Tracheal epithelial cell (primary cell): ENCODE results near the gene HOXB13. TPM values are rescaled to one million over a fixed set of nuclear protein-coding genes. Genes with fewer than 3 reads are reported as not detected.

Experiments used
- total RNA-seq: library from RNA; depleted of rRNA; stranded (reverse); fragments of >200 nt; gene quantifications from 2 replicates; pipeline ENCODE4 v1.2.1, GENCODE V29; 2014

The HOXB13 gene
- 0.24 TPM in 1 of 2 replicates, not detected in the other for total RNA-seq

DNA sequence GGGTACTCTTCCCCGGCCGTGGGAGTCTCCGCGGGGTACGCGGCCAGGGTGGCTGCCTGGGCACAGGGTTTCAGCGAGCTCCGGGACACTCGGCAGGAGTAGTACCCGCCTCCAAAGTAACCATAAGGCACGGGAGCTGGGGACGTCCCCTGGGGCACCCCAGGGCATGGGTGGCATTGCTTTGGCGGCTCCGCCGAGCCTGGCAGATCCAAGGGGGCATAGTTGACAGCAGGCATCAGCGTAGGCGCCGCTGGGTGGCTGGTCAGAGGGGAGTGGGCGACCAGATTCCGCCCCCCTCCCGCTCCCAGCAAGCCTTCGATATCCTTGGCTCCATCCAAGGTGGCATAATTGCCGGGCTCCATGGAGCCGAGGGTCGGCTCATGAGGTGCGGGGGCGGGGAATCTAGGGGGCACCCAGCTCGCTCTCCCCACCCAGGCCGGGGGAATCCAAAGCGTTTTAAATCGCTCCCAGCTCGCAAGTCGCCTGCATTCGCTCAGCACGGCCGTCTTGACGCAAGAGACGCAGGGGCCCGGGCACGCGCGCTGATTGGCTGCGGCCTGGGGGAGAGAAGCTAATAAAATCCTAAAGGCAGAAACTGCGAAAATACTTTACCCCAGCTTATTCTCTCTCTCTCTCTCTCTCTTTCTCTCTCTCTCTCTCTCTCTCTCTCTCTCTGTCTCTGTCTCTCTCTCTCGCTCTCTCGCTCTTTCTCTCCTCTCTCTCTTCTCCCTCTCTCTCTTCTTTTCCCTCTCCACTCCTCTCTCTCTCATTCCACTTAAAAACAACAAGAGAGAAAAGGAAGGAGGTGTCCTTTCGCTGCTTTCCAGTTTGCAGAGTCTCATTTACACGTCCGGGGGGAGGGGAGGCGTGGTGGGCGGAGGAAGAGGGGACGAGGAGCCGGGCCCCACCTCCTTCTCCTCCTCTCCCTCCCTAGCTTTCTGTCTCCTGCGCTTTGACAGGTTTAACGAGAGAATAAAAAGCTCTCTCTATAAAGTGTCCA lies at the start of gene HOXB13:
Gene HOXB13 (minus strand): TSS at position 519 of the 1,000 bp plus-strand sequence. CDS start 157 bp downstream, at position 362.

DNA sequence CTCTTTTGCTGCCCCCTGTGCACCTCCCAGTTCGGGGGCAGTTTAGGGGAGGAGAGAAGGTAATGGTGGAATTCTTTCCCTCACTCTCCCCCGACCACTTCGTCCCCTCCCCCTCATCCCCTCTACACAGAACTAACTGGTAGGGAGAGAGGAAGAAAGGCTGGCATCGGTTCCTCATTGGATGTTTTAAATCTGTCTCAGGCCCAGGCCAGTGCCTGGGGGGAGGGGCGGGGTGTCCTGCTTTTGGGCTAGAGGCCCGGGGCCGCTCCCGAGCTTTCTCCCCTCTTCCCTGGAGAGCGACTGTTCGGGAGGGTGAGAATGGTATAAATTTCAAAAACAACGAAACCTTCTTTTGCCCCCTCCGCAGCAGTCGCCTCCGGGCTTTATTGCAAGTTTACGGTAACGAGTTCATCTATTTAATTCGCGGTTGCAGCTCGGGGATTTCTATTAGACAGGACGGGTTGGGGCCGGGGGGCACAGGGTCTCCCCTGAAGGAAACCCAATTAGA lies 5.6 kb downstream of the HOXB13 start, which contains the start of gene PRAC2:
Gene PRAC2 (plus strand): TSS at position 271 of the 508 bp plus-strand sequence. CDS start 1,226 bp downstream, outside the sequence.

DNA sequence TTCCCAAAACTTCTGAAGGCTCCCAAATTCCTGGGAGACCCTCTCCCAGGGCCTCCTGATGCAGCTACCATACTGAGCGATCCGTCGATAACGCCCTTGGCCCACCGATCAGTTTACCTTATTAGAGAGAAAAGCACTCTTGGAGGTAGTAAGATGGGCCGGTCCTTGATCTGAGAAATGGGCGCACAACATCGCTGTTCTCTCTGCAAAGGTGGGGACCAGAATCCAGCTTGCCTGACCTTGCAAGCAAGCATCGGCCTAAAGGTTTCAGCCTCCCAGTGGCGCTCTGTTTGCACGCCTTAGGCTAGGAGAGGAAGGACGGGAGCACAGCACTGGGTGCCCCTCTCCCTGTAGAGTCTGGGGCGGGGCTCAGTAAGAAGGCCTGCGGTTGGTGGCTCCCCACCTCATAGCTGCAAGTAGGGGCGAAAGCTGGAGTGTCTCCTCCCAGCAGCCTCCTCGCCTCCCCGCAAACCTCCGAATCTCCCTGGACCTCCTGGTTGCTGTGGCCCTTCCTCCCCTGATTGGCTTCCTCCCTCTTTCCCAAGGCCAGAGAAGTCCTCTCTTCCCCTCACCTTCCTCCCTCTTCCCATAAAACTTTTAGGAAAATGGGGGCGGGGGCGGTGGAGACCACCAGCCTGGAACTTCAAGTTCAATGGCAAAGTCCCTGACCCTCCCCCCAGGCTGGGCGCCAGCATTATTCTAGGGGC lies 6.2 kb downstream of the HOXB13 start, which contains the start of gene PRAC1:
Gene PRAC1 (minus strand): TSS at position 318 of the 707 bp plus-strand sequence. CDS start 126 bp downstream, at position 192.

Other genes with a start within 250 kb of the HOXB13 start
- gene HOXB1, start 197.7 kb downstream of the HOXB13 start, total RNA-seq, result not detected in 2 replicates
- 1.5 and 2.9 TPM in 2 replicates for gene HOXB2, start 183.6 kb downstream of the HOXB13 start, total RNA-seq
- gene HOXB4, start 150.4 kb downstream of the HOXB13 start, total RNA-seq, result 0.21 and 0.48 TPM in 2 replicates
- 0.43 and 2.7 TPM in 2 replicates for gene HOXB3, start 138.5 kb downstream of the HOXB13 start, total RNA-seq
- gene HOXB5, start 135.0 kb downstream of the HOXB13 start, total RNA-seq, result not detected in 2 replicates
- gene HOXB6, start 123.8 kb downstream of the HOXB13 start, total RNA-seq, result 0.21 and 3.4 TPM in 2 replicates
- 0.21 and 1.4 TPM in 2 replicates for gene HOXB7, start 117.7 kb downstream of the HOXB13 start, total RNA-seq
- gene HOXB8, start 113.5 kb downstream of the HOXB13 start, total RNA-seq, result 1.2 TPM in 1 of 2 replicates, not detected in the other
- 2.9 TPM in 1 of 2 replicates, not detected in the other for gene HOXB9, start 102.4 kb downstream of the HOXB13 start, total RNA-seq
- not detected in 2 replicates for gene PRAC1, start 6.2 kb downstream of the HOXB13 start, total RNA-seq
- not detected in 2 replicates for gene PRAC2, start 5.6 kb downstream of the HOXB13 start, total RNA-seq
- under 0.01 TPM in 1 of 2 replicates, not detected in the other for gene TTLL6, start 88.5 kb upstream of the HOXB13 start, total RNA-seq
- 27.1 and 29.4 TPM in 2 replicates for gene CALCOCO2, start 102.3 kb upstream of the HOXB13 start, total RNA-seq
- 25.4 and 49.6 TPM in 2 replicates for gene ATP5MC1, start 164.0 kb upstream of the HOXB13 start, total RNA-seq
- gene UBE2Z, start 179.7 kb upstream of the HOXB13 start, total RNA-seq, result 37.9 and 68.2 TPM in 2 replicates
- gene SNF8, start 216.1 kb upstream of the HOXB13 start, total RNA-seq, result 51.1 and 55.8 TPM in 2 replicates
- not detected in 2 replicates for gene GIP, start 239.8 kb upstream of the HOXB13 start, total RNA-seq